Osteocyte (in vitro differentiated cells): ENCODE measurements around the gene DPEP2. TPM values are rescaled to one million over a fixed set of nuclear protein-coding genes. Genes with fewer than 3 reads are reported as not detected.

ENCODE experiments used
- DNase-seq: peaks from one replicate; pipeline ENCODE4 v3.0.0; 2021; ENCODE audit warnings: mixed read lengths; ENCODE audit not compliant: unreplicated experiment; ENCODE audit errors: extremely low spot score
- H3K27ac Mint-ChIP-seq: one replicate; pipeline ENCODE4 v1.8.0; 2021; ENCODE audit warnings: mild to moderate bottlenecking, mixed read lengths; ENCODE audit not compliant: unreplicated experiment
- H3K27me3 Mint-ChIP-seq: one replicate; pipeline ENCODE4 v1.8.0; 2021; ENCODE audit warnings: mixed read lengths; ENCODE audit not compliant: unreplicated experiment
- H3K36me3 Mint-ChIP-seq: one replicate; pipeline ENCODE4 v1.8.0; 2021; ENCODE audit warnings: mixed read lengths; ENCODE audit not compliant: unreplicated experiment
- H3K4me1 Mint-ChIP-seq: one replicate; pipeline ENCODE4 v1.8.0; 2021; ENCODE audit warnings: mixed read lengths; ENCODE audit not compliant: unreplicated experiment
- H3K4me3 Mint-ChIP-seq: one replicate; pipeline ENCODE4 v1.8.0; 2021; ENCODE audit warnings: mild to moderate bottlenecking, moderate library complexity, mixed read lengths; ENCODE audit not compliant: unreplicated experiment
- H3K9me3 Mint-ChIP-seq: one replicate; pipeline ENCODE4 v1.8.0; 2021; ENCODE audit warnings: mixed read lengths; ENCODE audit not compliant: unreplicated experiment
- CTCF ChIP-seq: fragments of 200-600 bp; sonication (generic); IDR thresholded peaks from 2 replicates; pipeline ENCODE4 v1.5.0; 2021; ENCODE audit warnings: antibody characterized with exemption, mild to moderate bottlenecking, moderate library complexity
- total RNA-seq: library from RNA; stranded (reverse); gene quantifications from 2 replicates; pipeline ENCODE4 v1.2.1, GENCODE V29; 2021

DPEP2 gene
- total RNA-seq, 1 donor from 2014 or later: not detected

GRCh38 chr16:67979955-67980678 is 19.2 kb downstream of the DPEP2 start, which contains the start of gene DPEP3:
Gene DPEP3 (minus strand): TSS chr16:67980499. CDS start chr16:67980380, 119 bp downstream.
- peaks cover 3% of the 10 kb centered on the region for H3K4me1 Mint-ChIP-seq
- no peak for DNase-seq
- H3K27me3 Mint-ChIP-seq: peaks cover 19% of the 10 kb centered on the region
- H3K36me3 Mint-ChIP-seq: no peaks in the 10 kb centered on the region
- no peaks in the 10 kb centered on the region for H3K9me3 Mint-ChIP-seq
- no peak within 1 kb of the TSS for H3K27ac Mint-ChIP-seq
- no peak for TF ChIP-seq CTCF
- no peak within 1 kb of the TSS for H3K4me3 Mint-ChIP-seq

GRCh38 chr16:67977469-67978227 is 21.6 kb downstream of the DPEP2 start:
- no peak overlapping the region for H3K27ac Mint-ChIP-seq

GRCh38 chr16:67977005-67977404 is 22.3 kb downstream of the DPEP2 start:
- DNase-seq: no peak
- no peaks in the 10 kb centered on the region for H3K36me3 Mint-ChIP-seq
- peaks cover 1% of the 10 kb centered on the region for H3K4me1 Mint-ChIP-seq
- no peak for TF ChIP-seq CTCF
- no peaks in the 10 kb centered on the region for H3K9me3 Mint-ChIP-seq
- no peak overlapping the region for H3K4me3 Mint-ChIP-seq
- peaks cover 13% of the 10 kb centered on the region for H3K27me3 Mint-ChIP-seq
- H3K27ac Mint-ChIP-seq: no peak overlapping the region

More at GRCh38 chr16:67977469-67978227, 21.6 kb downstream of the DPEP2 start:
- Mint-ChIP-seq H3K9me3 (no peaks in the 10 kb centered on the region), H3K27me3 (peaks cover 13% of the 10 kb centered on the region), H3K4me1 (peaks cover 1% of the 10 kb centered on the region), H3K36me3 (no peaks in the 10 kb centered on the region), H3K4me3 (no peak overlapping the region)
- no peak for DNase-seq
- TF ChIP-seq CTCF: no peak

GRCh38 chr16:67976205-67976604 is 23.1 kb downstream of the DPEP2 start:
- TF ChIP-seq CTCF: no peak
- Mint-ChIP-seq H3K4me1 (peaks cover 1% of the 10 kb centered on the region), H3K9me3 (no peaks in the 10 kb centered on the region), H3K4me3 (no peak overlapping the region), H3K27ac (no peak overlapping the region), H3K27me3 (peaks cover 13% of the 10 kb centered on the region), H3K36me3 (no peaks in the 10 kb centered on the region)
- no peak for DNase-seq
